Heart left ventricle (tissue), 16 donors: ENCODE data around the gene SLC16A9. TPM values are rescaled to one million over a fixed set of nuclear protein-coding genes. Genes with fewer than 3 reads are reported as not detected.

Experiments used
- ATAC-seq, 4 donors: fragments of 200-7000 bp; cut with Tn5 transposase; one replicate each; pipeline ENCODE4 v1.9.1; 2020 to 2022; ENCODE audit warnings: moderate library complexity in 4 of 4, mild to moderate bottlenecking in 3 of 4, moderate number of reproducible peaks in 1 of 4
- DNase-seq, 5 donors: peaks; one replicate each; pipeline ENCODE4 v3.0.0-alpha.2; 2020
- H3K27ac ChIP-seq, 12 donors: fragments of 200-600 bp; sonication (generic) in 4 of 12; one replicate each; pipeline versions ENCODE4 v1.5.0 to v1.8.0; 2016 to 2022; ENCODE audit warnings: mild to moderate bottlenecking in 2 of 12
- H3K27me3 ChIP-seq, 9 donors: fragments of 200-600 bp; sonication (generic) in 2 of 9; one replicate each; pipeline versions ENCODE4 v1.5.1 to v1.8.0; 2016 to 2022; ENCODE audit warnings: mild to moderate bottlenecking in 3 of 9
- H3K36me3 ChIP-seq, 9 donors: fragments of 200-600 bp; sonication (generic) in 2 of 9; one replicate each; pipeline versions ENCODE4 v1.5.0 to v1.8.0; 2018 to 2022; ENCODE audit warnings: mild to moderate bottlenecking in 2 of 9
- H3K4me1 ChIP-seq, 12 donors: fragments of 200-600 bp; sonication (generic) in 4 of 12; one replicate each; pipeline versions ENCODE4 v1.5.0 to v1.8.0; 2016 to 2022; ENCODE audit warnings: mild to moderate bottlenecking in 3 of 12
- H3K4me3 ChIP-seq, 12 donors: fragments of 200-600 bp; sonication (generic) in 4 of 12; one replicate each; pipeline versions ENCODE4 v1.5.0 to v1.8.0; 2017 to 2022; ENCODE audit warnings: mild to moderate bottlenecking in 9 of 12, moderate library complexity in 4 of 12
- H3K9me3 ChIP-seq, 12 donors: fragments of 200-600 bp; sonication (generic) in 4 of 12; one replicate each; pipeline versions ENCODE4 v1.5.0 to v1.8.0; 2016 to 2022; ENCODE audit warnings: mild to moderate bottlenecking in 1 of 12
- POLR2A ChIP-seq, 2 donors: fragments of 450-650 bp; IDR thresholded peaks; one replicate each; pipeline ENCODE4 v1.6.1; 2017; ENCODE audit warnings: antibody characterized with exemption in 2 of 2, mild to moderate bottlenecking in 2 of 2, moderate library complexity in 2 of 2
- WGBS, 4 donors: extraction: QIAGEN DNeasy Blood & Tissue Kit in 2 of 4; methylation state at CpG; one replicate each; pipeline versions ENCODE4 v1.1.5 to v1.1.7; 2013 to 2018; 5-methylcytosine and 5-hydroxymethylcytosine counted together
- intact Hi-C, 10 donors: fragments of 100-400 bp; cut with DNase I; formaldehyde crosslinking; loops; one replicate each; pipeline versions ENCODE4 v1.11.1 to v1.14.2; 2022
- long read RNA-seq, 3 donors: library from polyadenylated mRNA; unstranded; transcript quantifications; one replicate each; pipeline ENCODE4 v2.0.0, GENCODE V29; 2020 to 2021
- polyA plus RNA-seq, 2 donors: library from polyadenylated mRNA; stranded (reverse); fragments of 200-250 nt; gene quantifications; one replicate each; pipeline ENCODE4 v1.2.3, GENCODE V29; 2013
- total RNA-seq, 9 donors: library from RNA; depleted of rRNA in 2 of 9; stranded (reverse); fragments of >200 nt in 2 of 9; fragmentation: NEBNext Ultra II Directional in 3 of 9; extraction: Animal tissue kit (Norgen Biotek cat#: 25700) in 3 of 9; gene quantifications; one replicate each; pipeline versions ENCODE4 v1.1.0 to v1.2.4, GENCODE V29; 2016 to 2023
- TF ChIP-seq, protein P1 (sequence below), 12 donors: fragments of 200-600 bp; sonication (generic) in 4 of 12; IDR thresholded peaks; one replicate each; pipeline versions ENCODE4 v1.5.0 to v1.8.0; 2018 to 2022; ENCODE audit warnings: antibody characterized with exemption in 12 of 12, mild to moderate bottlenecking in 5 of 12
- donor health status: ischemic (EF 13 %, LVEDD 7.1; RV severe dilation, severe dysfunction).
- donor health status: healthy with polysubstance abuse.
- donor health status: DM: no; HTN: yes; CAD: no.
- donor health status: DM: no; HTN: no; CAD: no.
- donor health status: ischemic (EF 25% LVEDD 6.9; RV normal size, moderate dysfunction).
- donor health status: ischemic (EF 25% LVEDD 5.7; RV mildly dilated, moderate dysfunction).
- donor health status: healthy.
- donor health status: DM: yes; HTN: yes; CAD: no.
- donor health status: ischemic (EF 35%, LVEDD 5.7; RV mildly dilated, moderate dysfunction).
- donor health status: nonischemic (EF 11% LVEDD 7.7; RV severe dilation, severe dysfunction).
- donor health status: DM: yes; HTN: yes; CAD: no.
- donor health status: PGD.
- donor health status: ischemic (EF 29% LVEDD 5.4; RV normal size, mild dysfunction).
- donor health status: nonischemic (EF 23%, LVEDD 6.1; RV moderate dilation, normal function).

Gene SLC16A9, protein sequence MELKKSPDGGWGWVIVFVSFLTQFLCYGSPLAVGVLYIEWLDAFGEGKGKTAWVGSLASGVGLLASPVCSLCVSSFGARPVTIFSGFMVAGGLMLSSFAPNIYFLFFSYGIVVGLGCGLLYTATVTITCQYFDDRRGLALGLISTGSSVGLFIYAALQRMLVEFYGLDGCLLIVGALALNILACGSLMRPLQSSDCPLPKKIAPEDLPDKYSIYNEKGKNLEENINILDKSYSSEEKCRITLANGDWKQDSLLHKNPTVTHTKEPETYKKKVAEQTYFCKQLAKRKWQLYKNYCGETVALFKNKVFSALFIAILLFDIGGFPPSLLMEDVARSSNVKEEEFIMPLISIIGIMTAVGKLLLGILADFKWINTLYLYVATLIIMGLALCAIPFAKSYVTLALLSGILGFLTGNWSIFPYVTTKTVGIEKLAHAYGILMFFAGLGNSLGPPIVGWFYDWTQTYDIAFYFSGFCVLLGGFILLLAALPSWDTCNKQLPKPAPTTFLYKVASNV
- total RNA-seq (1 to 10 TPM in 4 of 9 donors, under 1 TPM in 5; 0.23 to 3.0 (median 0.83) TPM), polyA plus RNA-seq (under 1 TPM; 0.07 to 0.34 TPM)
- long read RNA-seq, donor 1, full-length matches to known transcripts, result 1 of 3 reads
- long read RNA-seq, donor 1, partial matches to known transcripts, result 0 of 3 reads
- long read RNA-seq, donor 1, other reads (novel, unspliced or antisense), result 2 of 3 reads
- long read RNA-seq, donor 2, result 0 reads
- long read RNA-seq, donor 3, result 0 reads

DNA sequence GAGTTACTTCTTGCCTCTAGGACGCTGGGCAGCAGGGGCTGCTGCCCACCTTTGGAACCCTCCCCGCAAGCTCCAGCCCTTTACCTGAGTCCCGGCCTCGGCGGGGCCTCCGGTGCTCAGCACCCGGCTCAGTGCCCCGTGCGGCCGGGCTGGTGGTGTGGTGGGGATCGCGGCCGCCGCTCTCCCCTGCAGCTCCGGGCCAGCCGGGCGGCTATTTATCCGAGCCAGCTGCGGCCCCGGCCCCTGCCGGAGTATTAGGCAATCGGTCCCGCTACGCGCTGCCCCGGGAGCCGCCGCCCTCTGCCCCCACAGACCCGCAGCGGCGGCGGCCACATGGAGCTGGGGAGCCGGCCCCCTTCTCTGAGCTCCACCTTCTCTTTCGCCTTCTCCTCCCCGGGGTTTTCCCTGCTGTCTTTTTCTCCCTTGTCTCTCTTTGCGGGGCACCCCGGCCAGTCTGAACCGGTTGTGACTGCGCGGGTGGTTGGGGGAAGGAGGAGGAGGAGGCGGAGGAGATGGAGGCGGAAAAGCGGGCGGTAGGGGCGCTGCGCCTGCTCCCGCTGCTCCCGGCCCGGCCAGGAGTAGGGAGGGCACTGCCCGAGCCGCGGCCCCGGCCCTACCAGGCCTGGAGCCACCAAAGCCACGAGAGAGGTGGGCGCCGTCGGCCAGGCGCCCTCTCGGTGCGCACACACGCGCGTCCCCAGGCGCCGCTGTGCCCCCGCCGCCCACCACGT lies at the start of gene SLC16A9:
Gene SLC16A9 (minus strand): TSS at position 456 of the 731 bp plus-strand sequence. CDS start 25,559 bp downstream, outside the sequence.
- peaks cover 0 to 13% (median 3%) of the 10 kb centered on the region in 12 donors for H3K4me1 ChIP-seq
- ATAC-seq (peak; percentile 81 to 95 (median 94)), DNase-seq (peak; percentile 54 to 63 (median 62))
- H3K9me3 ChIP-seq, result no peaks in the 10 kb centered on the region
- H3K4me3 ChIP-seq, result peak within 1 kb of the TSS; percentile 26 to 86 (median 67)
- peak within 1 kb of the TSS in 9 of 12 donors; percentile 36 to 82 (median 62) for H3K27ac ChIP-seq
- no peaks in the 10 kb centered on the region for H3K36me3 ChIP-seq
- peaks cover 0 to 17% (median 0%) of the 10 kb centered on the region in 9 donors for H3K27me3 ChIP-seq
- 0 to 1% (median 1%) methylated on average over 22 to 68 of the region's 68 CpGs for WGBS, 4 donors
- intact Hi-C loops, result loop anchor here in 1 of 10 donors (5.0 kb wide), 1 partner anchor 98 kb away; no protein-coding TSS in a partner anchor
- TF ChIP-seq, protein P1, sequence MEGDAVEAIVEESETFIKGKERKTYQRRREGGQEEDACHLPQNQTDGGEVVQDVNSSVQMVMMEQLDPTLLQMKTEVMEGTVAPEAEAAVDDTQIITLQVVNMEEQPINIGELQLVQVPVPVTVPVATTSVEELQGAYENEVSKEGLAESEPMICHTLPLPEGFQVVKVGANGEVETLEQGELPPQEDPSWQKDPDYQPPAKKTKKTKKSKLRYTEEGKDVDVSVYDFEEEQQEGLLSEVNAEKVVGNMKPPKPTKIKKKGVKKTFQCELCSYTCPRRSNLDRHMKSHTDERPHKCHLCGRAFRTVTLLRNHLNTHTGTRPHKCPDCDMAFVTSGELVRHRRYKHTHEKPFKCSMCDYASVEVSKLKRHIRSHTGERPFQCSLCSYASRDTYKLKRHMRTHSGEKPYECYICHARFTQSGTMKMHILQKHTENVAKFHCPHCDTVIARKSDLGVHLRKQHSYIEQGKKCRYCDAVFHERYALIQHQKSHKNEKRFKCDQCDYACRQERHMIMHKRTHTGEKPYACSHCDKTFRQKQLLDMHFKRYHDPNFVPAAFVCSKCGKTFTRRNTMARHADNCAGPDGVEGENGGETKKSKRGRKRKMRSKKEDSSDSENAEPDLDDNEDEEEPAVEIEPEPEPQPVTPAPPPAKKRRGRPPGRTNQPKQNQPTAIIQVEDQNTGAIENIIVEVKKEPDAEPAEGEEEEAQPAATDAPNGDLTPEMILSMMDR (IDR thresholded peaks at IDR 0.05), result peak in 9 of 12 donors; percentile 12 to 60 (median 30)
- TF ChIP-seq POLR2A (IDR thresholded peaks at IDR 0.05), result no peak

DNA sequence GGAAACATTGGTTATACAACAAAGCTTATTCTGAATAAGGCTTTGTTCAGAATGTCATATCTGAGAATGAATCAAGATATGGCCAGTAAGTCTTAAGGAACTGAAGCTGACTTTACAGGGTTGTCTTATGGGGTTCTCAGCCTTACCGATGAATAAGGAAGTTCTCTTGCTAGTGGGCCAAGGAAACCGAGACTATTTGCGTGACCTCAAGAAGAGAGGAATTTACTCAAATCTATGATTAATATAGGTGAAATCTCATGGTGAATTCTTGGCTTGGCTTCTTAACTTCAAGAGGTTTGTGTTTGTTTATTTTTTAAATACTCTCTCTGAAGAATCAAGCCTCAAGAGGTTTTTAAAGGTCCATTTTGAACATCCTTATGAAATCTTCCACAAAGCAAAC lies 48.3 kb upstream of the SLC16A9 start:
- TF ChIP-seq POLR2A (IDR thresholded peaks at IDR 0.05), result no peak
- TF ChIP-seq, protein P1 (IDR thresholded peaks at IDR 0.05), result no peak
- no peak overlapping the region for H3K4me3 ChIP-seq
- ATAC-seq (no peak), DNase-seq (no peak)
- intact Hi-C loops, result no loop called here
- WGBS, 4 donors, result 56 to 88% (median 78%) methylated on average over 3 of the region's 3 CpGs
- H3K9me3 ChIP-seq, result peaks cover 0 to 7% (median 0%) of the 10 kb centered on the region in 12 donors
- H3K36me3 ChIP-seq, result no peaks in the 10 kb centered on the region
- H3K27me3 ChIP-seq, result no peaks in the 10 kb centered on the region
- no peak overlapping the region for H3K27ac ChIP-seq
- H3K4me1 ChIP-seq, result no peaks in the 10 kb centered on the region

DNA sequence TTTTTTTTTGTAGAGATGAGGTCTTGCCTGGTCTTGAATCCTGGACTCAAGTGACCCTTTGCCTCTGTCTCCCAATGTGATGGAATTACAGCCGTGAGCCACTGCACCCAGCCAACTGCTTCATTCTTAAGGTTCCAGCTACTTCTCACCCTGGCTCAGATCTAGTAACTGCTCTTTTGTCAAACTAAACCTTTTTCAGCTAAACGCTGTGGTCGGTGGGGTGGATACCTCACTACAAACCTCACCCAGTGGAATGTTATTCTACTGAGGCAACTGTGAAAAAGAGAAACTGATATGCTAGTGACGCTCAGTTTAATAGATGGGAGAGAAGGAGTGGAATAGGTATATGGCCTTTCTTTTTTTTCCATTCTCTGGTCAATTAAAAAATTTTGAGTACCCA lies 45.3 kb upstream of the SLC16A9 start:
- DNase-seq (no peak), ATAC-seq (no peak)
- H3K27me3 ChIP-seq, result no peaks in the 10 kb centered on the region
- peaks cover 0 to 8% (median 0%) of the 10 kb centered on the region in 12 donors for H3K4me1 ChIP-seq
- H3K27ac ChIP-seq, result no peak overlapping the region
- WGBS, 4 donors, result 85 to 90% (median 89%) methylated on average over 4 of the region's 4 CpGs
- H3K36me3 ChIP-seq, result no peaks in the 10 kb centered on the region
- H3K9me3 ChIP-seq, result peaks cover 0 to 2% (median 0%) of the 10 kb centered on the region in 12 donors
- intact Hi-C loops, result no loop called here
- TF ChIP-seq POLR2A (IDR thresholded peaks at IDR 0.05), result no peak
- TF ChIP-seq, protein P1 (IDR thresholded peaks at IDR 0.05), result no peak
- H3K4me3 ChIP-seq, result no peak overlapping the region
